Hindlimb muscle (tissue), 1 donor: ENCODE data around the gene SRRM1. TPM values are rescaled to one million over a fixed set of nuclear protein-coding genes. Genes with fewer than 3 reads are reported as not detected.
"Not testable (repeated sequence)": the region's sequence is repeated elsewhere in the genome, so short reads cannot be mapped to it uniquely, and the experiment has no call there.

Source experiments
- DNase-seq: peaks from one replicate; pipeline ENCODE4 v3.0.0-alpha.2; 2013
- polyA plus RNA-seq: library from polyadenylated mRNA; unstranded; fragments of 120-200 nt; gene quantifications from one replicate; pipeline ENCODE4 v1.2.1, GENCODE V29; 2013; ENCODE audit not compliant: insufficient read length

Gene SRRM1
- polyA plus RNA-seq, 1 donor = 88.8 TPM

- no peak for DNase-seq
Observed at GRCh38 chr1:24648919-24649318, 5.8 kb downstream of the SRRM1 start.

GRCh38 chr1:24652382-24652781, 9.3 kb downstream of the SRRM1 start:
- no peak for DNase-seq

DNA sequence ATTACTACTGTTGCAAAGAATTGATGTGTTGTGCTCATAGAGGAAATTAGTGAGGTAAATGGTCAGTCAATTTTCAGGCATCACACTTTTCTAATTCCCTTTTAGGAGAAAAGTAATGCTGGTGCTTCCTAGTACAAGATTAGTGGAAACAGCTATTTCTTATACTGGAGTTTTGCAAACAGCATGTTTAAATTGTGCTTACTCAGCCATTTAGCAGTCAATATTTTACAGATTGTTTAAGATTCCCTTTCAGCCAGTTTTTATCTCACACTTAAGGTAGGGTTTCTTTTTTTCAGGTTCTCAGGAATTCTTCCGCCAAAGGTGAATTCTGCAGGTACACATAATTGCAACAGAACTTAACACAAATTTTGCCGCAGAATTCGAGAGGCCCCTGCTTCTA, 10.9 kb downstream of the SRRM1 start:
- DNase-seq = no peak

- DNase-seq = no peak
Observed at GRCh38 chr1:24656046-24656445, 12.9 kb downstream of the SRRM1 start.

GRCh38 chr1:24657781-24658180, 14.7 kb downstream of the SRRM1 start:
- no peak for DNase-seq

DNA sequence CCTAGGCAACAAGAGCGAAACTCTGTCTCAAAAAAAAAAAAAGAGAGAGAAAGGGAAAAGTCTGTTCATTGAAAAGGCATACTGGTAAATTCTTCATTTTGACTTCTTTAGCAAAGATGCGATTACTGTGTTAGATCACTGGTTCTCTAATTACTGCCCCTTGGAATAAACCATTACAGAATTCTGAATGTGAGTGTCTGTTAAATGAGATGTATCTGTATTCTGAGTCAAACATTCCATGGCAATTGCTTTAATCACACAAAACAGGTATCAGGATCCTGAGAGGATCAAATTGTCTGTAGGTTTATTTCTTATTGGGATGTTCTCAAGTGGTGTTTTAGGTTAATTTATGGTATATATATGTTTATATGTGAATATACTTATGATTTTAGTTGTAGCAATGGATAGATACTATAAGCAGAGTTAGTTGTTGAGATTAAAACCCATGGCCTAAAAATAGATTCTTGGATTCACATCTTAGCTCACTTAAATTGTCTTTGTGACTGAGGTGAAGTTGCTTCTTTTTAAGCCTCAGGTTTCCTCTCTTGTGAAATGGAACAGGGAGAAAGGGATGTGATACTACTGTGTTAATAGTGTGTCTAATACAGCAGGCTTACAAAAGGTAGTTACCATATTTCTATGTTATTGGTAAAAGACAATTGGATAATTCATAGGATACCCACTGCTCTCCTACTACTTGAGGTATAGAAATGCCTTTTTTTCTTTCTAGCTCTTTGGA, 16.2 kb downstream of the SRRM1 start:
- no peak for DNase-seq

GRCh38 chr1:24659993-24660665, 17.0 kb downstream of the SRRM1 start:
- DNase-seq = no peak

DNA sequence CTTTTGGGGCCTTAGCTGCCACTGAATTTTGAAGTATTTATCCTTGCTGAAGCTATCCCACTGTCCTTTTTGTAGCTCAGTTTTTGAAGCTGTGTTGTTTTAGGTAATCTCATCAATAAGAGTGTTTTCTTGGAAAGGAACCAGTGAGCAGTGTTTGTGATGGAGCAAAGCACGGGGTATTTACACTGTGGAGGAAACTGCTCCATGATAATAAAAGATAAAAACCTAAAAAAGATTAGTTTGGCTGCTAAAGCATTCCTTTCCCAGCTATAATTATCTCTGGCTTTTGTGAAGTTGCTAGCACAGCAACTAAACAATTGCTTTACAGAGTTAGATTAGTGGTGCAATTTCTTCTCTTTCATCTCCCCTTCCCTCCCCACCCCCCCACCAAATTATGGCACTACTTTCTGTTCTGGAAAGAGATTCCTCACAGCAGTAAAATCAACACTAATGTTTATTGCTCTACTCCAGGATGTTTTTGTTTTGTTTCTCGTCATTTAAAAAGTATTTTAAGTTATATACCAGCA, 21.5 kb downstream of the SRRM1 start:
- no peak for DNase-seq

GRCh38 chr1:24666794-24667193, 23.7 kb downstream of the SRRM1 start:
- no peak for DNase-seq

DNA sequence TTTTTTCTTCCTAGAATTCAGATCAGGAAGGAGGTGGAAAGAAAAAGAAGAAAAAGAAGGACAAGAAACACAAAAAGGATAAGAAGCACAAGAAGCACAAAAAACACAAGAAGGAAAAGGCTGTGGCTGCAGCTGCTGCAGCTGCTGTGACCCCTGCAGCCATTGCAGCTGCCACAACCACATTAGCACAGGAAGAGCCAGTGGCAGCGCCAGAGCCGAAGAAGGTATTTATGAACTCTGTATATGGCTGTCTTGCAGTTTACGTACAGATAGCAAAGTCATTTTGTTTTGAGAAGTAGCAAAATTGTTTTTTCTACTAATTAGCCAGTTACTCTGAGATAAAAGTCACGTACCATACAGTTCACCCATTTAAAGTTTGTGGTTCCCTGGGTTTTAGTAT, 28.3 kb downstream of the SRRM1 start:
- DNase-seq = not testable (repeated sequence)

GRCh38 chr1:24672686-24673085, 29.6 kb downstream of the SRRM1 start:
- not testable (repeated sequence) for DNase-seq

GRCh38 chr1:24673341-24673740, 30.2 kb downstream of the SRRM1 start:
- no peak for DNase-seq

- DNase-seq = not testable (repeated sequence)
Observed at GRCh38 chr1:24678421-24678820, 35.3 kb downstream of the SRRM1 start.

GRCh38 chr1:24679725-24680124, 36.6 kb downstream of the SRRM1 start:
- DNase-seq = no peak

DNA sequence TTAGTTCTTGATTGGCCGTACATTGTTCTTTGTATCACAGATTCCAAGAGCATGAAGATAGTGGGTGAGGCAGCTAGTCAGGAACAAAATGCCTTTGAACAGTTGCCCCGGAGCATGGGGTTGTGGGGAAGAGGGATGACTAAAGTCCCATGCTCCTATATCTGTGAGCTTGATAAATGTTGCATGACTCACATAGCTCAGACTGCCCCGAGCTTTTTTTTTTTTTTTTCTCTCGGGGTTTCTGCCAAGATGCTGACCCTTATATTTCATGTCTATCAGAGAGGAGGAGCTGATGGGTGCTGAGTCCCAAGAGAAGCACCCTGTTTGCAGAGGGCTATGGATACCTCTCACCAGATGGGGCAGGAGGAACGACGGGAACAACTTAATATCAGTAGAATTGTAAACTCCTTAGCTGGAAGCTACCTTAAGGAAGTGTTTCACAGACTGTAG, 40.6 kb downstream of the SRRM1 start:
- DNase-seq = no peak

DNA sequence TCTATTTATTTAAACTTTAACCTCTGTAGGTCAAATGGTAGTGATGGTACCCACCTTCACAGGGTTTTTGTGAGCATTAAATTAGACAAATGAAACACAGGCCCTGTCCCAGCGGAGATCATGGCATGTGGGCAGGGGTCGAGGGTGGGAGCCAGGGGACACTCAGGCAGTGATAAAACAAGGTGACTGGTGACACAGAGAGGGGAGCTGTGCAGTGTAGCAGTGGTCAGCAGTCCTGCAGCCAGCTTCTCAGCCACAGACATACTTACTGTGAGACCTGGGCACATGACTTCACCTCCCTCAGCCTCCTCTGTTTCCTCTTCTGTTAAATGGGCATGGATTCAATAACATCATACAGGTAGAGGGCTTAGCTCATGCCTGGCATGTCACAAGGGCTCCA, 44.9 kb downstream of the SRRM1 start:
- DNase-seq = no peak

GRCh38 chr1:24688621-24689195, 45.6 kb downstream of the SRRM1 start:
- peak; percentile 74 for DNase-seq

DNA sequence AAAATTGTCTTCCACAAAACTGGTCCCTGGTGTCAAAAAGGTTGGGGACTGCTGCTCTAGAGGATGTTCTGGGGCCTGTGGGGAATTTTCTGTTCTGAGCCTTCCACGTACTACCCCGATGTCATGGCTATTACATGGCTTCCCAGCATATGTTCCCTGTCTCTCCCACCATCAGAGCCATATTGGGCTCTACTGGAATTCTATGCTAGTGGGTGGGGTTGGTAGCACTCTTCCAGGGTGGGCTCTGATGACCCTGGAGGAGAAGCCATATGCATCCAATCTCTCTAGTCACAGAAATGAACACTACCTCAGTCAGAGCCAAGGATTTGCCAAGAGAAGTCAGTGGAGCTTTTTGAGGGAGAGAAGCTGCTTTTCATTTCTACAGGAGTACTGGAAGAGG, 47.9 kb downstream of the SRRM1 start:
- DNase-seq = no peak

DNA sequence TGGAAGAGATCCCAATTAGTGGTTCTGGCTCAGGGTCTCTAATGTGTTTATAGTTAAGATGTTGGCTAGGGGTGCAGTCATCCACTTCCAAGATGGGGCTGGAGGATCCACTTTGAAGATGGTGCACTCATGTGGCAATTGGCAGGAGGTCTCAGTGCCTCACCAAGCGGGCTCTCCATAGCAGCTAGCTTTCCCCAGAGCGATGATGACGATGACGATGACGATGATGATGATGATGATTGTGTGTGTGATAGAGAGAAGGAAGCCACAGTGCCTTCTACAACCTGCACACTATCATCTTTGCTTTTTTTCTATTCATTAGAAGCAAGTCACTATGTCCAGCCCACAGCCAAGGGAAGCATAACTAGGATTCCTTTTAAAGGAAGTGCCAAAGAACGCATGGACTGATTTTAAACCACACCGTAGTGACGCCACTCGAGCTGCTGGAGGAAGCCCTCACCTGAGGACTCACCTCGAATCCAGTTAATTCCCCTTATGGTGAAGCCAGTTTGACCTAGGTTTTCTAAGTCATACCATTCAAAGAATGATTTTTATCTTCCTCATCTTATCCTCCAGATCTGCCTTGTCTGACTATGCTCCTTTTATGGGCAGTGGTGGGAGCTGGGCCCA, 49.4 kb downstream of the SRRM1 start:
- DNase-seq = no peak

DNA sequence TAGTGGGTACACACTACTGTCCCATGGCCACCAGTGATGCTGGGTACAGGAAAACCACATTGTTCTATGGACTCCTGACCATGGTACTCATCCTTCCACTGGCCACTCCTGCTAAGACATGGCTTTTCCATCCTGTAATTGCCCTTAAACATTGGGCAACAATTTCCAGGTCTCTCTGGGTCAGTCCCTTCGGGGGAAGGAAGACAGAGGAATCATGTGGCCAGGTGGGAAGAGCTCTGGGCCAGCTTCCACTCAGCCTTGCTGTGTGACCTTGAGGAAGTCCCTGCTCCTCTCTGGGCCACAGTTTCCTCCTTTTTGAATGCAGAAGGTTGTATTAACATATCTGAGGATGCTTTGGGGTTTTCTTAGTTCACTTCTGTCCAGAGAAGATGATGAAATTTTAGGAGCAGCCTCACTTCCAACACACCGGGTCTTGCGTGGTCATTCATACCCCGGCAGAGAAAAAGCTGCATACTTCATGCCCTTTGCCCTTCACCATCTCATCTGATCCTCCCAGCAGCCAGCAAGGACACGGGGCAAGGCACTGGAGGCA, 50.8 kb downstream of the SRRM1 start:
- DNase-seq = no peak

GRCh38 chr1:24694380-24694843, 51.3 kb downstream of the SRRM1 start:
- no peak for DNase-seq

- DNase-seq = no peak
Observed at GRCh38 chr1:24695202-24695974, 52.3 kb downstream of the SRRM1 start.
